Hippocampal formation (tissue), 2 donors: ENCODE results near the gene NCOA4.
A peak's percentile ranks its signal among the peaks of the same experiment; 100 is the strongest.
"Not testable (repeated sequence)": the region's sequence is repeated elsewhere in the genome, so short reads cannot be mapped to it uniquely, and the experiment has no call there.

ENCODE experiments used
- DNase-seq, 2 donors: peaks; one replicate each; lab custom pipeline; 2025; lab: John Stamatoyannopoulos, UW

NCOA4 gene

DNA sequence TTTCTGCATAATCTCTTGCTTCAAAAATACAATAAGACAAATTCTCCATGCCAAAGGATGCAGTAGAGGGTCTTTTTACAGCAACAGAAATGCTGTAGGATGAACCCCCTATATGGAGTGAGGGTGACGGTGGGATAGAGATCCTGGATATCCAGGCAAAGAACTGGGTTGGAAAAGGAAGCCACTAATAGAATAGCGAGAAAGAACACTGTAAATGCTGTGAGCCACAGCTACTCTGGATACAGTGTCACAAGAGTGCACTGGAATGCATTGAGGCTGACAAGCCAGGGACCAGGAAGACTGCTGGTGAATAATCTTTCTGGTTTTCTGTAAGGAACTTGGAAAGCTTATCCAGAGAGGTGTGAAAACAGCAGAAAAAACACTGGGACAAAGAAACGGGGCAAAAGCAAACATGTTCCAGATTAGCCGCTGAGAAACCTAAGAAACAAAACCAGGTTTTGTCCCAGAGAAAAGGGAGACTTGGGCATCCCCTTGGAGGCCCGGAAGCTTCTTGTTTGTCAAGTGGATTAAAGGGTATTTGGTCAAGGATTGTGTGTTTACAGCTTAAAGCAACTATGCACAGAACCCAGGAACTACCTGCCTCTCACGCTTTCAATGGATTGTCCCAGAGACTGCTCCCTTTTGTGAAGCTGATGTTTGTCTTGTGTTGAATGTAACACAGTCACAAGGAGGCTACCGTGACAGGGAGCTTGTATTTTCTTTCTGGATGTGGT is 21.8 kb upstream of the NCOA4 start:
- no peak for DNase-seq

DNA sequence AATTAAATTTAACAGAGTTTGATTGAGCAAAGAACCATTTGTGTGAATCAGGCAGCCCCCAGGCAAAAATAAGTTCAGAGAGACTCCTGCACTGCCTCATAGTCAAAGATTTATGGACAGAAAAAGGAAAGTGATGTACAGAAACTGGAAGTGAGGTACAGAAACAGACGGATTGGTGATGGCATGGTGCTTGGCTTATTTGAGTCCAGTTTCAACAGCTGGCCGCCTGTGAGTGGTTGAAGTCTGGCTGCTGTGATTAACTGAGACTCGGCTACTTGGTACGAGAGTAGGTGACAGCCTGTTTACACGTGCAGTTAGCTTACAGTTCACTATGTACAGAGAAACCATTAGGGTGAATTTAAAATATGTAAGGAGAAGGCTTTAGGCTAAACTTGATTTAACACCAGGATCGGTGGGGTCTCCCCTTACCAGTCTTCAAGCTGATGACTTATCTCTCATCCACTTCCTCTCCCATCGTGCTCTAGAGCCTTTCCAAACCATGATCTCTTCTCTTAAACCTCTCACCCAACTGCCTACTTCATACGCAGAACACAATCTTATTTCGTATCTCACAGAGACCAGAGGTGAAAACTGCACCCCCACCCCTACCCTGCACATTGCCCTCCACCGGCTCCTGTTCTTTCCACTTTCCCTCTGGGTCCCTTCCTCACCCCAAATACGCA is 20.7 kb upstream of the NCOA4 start:
- no peak for DNase-seq

DNA sequence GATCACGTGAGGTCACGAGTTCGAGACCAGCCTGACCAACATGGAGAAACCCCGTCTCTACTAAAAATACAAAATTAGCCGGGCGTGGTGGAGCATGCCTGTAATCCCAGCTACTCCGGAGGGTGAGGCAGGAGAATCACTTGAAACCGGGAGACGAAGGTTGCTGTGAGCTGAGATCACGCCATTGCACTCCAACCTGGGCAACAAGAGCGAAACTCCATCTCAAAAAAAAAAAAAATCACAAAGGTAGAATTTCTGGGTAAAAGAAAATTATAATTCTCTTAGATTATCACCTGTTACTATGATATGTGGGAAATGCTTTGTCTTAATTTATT is 19.0 kb upstream of the NCOA4 start:
- not testable (repeated sequence) for DNase-seq

DNA sequence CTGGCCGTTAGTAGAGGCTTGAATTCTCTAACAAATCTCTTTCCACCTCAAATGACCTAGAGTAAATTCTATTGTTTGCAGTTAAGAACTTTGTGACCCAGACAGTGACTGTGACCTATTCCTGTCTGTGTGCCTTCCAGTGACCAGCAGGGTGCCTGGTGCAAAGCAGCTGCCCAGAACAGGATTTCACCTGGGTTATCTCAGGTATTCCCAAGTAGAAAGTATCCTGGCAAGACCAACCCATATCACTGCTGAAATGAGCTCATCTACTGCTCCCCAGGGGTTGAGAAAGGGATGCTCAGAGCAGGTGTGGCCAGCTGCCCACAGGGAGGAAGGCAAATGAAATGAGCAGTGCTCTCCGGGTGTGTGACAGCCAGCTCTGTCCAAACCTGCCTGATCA is 17.7 kb upstream of the NCOA4 start:
- no peak for DNase-seq

DNA sequence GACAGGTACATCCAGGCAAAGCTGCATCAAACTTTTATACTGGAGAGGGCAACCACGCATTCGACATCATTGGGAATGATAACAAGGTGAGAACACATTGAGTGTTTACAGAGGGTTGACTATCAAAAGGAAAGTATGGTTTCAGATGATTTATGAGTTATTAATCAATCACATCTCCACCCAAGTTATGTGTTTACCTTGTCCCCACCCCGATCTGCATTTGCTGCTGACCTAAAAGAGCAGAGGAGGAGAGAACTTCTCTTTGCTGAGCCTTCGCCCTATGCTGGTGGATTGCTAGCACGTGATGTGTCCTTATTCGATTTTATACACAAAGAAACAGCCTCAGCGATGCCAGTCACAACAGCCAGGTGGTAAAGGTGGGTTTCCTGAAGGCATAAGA is 15.8 kb upstream of the NCOA4 start, which contains the start of gene MSMB:
MSMB (minus strand) TSS at position 9 of the 400 bp plus-strand sequence. CDS start 32 bp downstream, outside the sequence.
- no peak for DNase-seq

DNA sequence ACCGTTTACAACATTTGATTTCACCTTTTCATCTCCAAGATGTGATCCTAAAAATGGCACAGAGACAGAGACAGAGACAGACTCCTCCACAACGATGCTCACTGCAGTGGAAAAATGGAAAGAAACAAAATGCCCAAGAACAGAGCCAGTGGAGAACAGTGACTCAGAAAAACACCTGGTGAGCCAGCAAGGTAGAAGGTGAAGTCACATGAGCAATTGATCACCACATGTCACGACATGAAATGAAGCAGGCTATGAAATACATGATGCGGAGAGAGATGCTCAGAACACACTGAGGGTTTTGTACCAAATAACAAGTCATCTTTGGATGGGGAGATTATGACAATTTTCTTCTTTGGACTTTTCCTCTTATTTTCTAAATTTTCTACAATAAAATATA is 12.1 kb upstream of the NCOA4 start:
- DNase-seq = no peak

DNA sequence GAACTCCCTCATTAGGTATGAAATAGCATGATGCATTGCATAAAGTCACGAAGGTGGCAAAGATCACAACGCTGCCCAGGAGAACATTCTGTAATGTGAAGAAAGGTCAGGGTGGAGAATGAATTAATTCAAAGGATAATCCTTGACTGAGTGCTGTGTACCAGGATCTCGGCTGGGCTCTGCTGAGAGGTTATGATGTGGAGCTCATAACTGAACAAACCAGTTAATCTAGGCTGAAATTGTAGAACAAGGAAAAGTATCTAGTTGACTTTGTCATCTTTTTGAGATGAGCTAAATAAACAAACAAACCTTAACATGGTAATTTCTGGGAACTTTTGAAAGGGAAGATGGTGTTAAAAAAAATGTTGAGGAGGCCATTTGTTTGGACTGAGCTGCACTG is 9.6 kb upstream of the NCOA4 start:
- no peak for DNase-seq

DNA sequence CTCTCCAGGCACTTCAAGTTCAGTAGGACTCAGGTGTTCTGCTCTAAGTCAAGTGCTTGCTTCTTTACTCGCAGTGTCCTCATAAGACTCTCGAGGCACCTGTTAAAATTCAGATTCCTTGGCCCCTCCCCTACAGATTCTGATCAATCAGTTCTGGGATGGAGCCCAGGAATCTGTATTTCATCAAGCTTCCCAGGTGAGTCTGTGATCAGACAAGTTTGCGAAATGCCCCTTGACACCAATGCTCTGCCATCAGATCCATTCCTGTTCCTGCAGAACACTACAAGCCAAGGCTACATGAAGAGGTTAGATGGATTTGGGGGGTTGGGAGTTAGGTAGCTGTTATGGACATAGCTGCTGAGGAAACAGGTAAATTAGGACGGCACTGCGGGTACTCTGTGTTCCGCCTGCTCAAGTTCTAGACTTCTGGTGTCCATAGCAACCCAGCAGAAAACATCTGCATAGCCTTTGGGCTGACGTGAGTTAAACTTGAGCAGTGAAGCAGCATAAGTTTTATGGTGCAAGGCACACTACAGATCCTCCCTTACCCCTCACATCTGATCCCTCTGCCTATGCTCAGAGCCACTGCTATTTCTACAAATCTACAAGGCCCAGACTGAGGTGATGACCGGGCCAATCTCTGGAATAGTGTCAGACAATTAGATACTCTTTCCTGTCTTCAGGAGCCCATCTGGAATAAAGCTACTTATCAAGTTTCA is 6.8 kb upstream of the NCOA4 start:
- DNase-seq = no peak

DNA sequence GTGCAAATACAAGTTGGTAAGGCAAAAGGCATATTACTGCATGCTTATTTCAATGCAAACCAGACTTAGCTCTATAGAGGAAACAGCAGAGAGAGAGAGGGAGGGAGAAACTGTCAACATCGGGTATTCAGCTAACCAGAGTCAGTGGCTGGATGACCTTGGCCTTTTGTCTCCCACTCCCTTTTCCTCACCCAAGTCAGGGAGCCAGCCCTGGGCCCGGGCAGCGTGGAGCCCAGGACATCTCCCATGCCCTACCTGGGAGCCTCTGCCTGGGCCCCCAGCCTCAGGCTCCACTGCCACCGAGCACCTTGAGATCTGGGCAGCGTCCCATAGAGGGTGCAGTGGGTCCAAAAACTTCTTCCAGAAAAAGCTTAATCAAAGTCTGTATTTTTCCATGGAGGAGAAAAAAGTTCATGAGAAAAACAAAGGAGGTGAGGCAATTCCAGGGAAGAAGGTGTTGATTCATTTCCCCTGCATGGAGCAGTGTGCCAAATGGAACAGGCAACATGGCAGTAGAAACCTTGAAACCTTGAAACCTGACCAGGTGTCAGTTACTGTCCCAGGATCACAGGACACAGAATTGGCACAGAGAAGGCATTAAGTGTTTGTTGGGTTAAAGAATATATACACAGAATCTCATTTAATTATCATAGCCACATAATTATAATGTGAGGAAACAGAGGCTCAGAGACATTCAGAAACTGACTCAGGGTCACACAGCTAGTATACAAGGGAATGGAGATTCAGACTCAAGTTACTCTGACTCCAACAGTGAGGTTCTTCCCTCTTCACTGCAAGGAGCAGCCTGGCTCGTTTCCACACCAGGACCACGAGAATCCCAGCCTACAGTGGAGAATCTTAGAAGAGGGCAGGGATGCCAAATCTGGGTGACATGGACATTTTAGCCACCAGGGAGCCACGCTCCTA is 5.8 kb upstream of the NCOA4 start:
- DNase-seq = no peak

DNA sequence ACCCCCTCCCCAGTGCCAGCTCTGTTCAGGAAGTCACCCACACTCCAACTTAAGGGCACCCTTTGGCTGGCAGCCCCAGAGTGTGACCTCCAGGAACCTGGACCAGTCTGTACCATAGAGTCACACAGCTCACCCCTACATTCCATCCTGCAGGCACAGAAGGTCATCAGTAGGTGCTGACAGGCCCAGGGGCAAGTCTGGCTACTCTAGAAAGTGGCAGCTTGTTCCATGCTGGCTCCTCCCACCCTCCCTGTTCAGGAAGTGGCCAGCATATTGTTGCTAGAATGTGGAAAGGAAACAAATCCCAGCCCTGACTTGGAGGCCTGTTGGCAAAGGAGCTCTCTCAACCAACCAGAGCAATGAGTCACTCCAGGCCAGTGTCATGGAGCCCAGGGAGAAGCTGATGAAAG is 3.2 kb upstream of the NCOA4 start:
- DNase-seq = no peak

DNA sequence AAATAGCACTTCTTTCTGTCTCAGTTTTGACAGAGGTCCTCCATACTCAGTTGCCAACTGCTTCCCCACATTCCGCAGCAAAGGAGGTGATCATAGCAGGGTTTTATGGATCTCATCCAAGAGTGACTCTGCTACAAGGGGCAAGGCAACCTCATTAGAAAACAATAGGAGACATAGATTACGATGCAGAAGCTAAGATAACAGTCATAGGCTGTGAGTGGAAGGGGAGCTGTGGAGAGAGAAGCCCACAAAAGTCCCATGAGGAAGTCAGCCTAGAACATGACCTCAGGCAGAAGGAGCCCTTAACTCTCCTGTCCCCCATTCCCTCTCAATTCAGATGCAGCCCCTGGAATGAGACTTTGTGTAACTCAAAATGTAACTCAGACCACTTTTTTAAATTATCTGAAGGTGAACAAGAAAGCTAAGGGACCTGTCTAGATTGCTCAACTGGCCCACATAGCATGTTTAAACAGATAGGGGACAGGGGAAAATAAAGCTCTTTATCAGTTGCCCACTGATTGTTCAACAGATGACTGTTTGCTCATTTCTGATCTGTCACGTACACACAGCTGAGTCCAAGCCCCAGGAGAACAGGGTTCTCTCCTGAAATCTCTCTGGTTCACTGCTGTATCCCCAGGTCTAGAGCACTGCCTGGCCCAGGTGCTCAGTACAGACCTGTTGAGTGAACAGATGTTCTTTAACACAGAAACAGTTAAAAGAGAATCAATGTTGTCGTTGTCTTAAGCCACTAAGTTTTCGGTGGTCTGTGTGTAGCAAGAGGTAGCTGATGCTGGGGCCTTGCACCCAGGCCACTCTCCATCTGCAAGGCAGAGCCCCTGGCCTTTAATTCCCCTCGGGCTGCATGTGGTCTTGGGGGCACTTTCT is 1.5 kb upstream of the NCOA4 start:
- DNase-seq = no peak

DNA sequence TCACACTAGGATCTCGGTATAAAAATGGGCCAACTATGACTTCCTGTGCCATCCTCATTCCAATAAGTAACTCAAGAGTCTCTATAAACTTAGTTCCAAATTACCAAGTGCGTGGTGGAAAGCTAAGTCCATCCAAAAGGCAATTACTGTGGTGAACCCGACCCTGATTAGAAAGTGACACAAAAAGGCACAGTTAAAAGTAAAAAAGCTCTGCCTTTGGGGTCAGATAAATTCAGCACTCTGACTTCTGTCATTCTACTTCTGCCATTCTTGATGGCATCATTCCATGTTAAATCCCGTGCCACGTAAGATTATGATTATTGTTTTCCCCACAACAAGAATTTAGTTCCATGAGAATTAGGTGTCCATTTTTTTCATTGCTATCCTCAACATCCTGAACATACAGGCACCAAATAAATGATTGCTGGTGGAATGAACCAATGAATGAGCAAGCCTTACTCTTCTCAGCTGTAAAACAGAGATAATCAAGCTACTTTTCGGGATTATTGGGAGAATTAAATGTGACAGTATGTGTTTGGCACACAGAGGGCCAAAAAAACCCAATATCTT is 877 bp downstream of the NCOA4 start:
- DNase-seq = no peak

DNA sequence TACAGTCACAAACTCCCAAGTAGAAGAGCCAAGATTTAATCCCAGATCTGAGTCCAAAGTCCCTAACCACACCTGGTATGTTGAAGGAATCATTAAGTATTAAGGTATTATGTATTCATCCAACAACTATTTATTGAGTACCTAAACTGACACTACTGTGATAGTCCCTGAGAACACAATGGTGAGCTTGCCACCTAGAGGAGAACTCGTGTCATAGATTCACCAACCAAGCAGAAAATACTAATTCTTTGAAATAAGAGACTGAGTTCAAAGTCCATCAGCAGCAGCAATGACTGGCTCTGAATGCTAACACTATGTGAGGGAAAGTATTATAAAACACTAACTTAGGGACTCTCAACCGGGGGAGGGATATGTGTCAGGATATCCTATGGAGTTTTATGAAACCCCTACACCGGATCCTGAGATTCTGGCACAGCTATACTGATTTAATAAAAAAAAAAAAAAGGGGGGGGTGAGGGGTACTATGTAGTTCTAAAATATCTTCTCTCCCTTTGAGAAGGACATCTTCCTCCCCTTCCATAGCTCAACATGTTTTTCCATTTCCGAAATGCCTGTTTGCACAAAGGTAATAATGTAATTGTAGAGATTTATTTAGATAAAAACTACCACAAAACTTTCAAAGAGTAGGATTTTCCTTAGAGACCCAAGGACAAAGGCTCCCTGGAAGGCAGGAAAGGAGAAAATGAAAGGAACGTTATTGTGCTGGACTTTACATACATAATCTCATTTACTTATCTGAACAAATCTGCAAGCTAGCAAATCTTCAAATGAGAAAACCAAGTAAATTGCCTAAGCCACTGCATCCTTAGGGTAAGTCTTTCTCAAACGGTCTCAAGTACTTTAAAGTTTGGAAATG is 1.6 kb downstream of the NCOA4 start:
- peak in 1 of 2 donors; percentile 63 for DNase-seq

DNA sequence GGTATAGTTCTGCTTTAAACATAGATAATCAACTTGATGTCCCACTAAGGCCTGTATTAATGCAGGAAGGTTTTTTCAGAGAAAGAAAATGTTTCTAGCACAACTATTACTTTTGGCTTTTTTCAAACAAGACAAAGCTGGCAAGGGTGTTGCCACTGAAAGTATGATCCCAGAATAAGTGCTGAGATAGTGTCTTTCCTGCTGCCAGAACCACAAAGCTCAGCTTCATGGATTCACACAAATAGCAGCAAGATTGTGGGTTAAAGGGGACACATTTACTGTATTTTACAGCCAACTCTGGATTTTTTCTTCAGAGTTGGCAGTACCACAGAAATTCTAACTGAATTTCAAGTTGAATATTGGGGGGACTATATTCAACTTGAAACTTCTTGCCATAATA is 4.3 kb downstream of the NCOA4 start:
- no peak for DNase-seq

DNA sequence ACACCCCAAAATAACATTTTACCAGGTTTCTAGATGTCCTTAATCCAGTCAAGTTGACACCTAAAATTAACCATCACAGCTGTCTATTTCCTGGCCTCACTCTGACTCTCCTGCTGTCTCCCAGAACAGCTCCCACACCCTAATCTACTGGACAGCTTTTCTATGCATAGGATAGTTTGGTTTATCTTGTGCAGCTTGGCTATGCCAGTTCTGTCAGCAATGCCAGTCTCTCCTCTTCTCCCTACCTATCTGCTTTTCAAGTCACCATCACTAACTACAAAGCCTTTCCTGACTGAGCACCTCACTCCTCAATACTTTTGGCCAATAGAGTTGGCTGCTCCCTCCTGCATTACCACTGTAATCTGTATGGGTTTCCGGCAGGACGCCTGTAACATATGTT is 5.0 kb downstream of the NCOA4 start:
- no peak for DNase-seq

DNA sequence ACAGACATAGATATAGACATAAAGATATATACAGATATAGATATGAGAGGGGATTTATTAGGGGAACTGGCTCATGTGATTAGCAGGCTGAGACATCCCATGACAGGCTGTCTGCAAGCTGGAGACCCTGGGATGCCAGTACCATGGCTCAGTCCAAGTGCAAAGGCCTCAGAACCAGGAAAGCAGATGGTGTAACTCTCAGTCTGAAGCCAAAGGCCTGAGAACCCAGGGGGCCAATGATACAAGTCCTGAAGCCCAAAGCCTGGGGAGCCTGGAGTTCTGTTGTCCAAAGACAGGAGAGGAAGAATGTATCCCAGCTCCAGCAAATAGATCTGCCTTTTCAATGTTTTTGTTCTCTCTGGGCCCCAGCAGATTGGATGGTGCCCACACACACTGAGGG is 5.5 kb downstream of the NCOA4 start:
- no peak for DNase-seq

DNA sequence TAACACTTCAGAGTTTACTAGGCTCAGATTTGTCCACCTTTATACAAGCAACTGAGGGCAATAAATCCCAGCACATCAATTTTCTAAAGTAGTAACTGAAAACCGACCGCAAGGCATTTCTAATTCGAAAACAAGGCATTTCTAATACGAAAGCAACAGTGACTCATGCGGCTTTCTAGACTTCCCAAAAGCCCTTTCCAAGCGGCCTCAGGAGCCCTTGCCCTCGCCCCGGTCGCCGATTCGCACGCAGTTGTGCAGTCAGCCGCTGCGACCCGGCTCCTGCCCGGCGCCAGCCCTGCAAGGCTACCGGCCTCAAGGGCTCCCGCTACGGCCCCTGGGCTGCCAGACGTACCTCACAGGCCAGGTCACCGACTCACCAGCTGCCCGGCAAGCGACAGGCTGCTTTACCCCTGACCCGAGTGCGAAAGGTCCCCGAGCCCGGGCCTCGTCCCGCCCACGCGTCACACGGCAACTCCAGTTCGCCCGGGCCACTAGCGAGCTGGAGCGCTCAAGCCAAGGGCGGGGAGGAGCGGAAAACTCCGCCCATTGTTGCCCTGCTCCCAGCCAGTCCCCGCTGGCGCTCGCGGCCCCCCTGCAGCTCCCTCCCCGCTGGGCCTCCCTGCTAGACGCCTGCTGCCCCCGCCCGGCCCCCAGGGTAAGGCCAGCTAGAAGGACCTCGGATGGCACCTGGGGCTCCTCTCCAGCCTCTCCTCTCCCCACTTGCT is 7.3 kb downstream of the NCOA4 start:
- DNase-seq = peak; percentile 77 to 89

DNA sequence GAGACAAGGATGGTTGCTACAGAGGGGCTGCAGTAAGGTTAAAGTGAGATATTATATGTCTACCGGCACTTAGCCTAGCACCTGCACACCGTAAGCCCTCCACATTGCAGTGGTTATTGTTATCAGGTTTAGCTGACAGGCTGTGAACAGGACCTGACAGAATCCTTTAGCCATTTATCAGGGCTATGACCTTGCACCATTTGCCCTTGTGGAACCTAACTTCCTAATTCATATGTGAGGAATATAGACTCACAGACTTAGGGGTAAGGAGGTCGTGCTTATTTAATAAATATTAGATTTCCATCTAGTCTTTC is 10.1 kb downstream of the NCOA4 start:
- no peak for DNase-seq
